NCI-H226 (cell line): ENCODE results near the gene STX4.

Experiments used
- DNase-seq: peaks from one replicate; pipeline ENCODE4 v3.0.0-alpha.2; 2015

STX4 gene

DNA sequence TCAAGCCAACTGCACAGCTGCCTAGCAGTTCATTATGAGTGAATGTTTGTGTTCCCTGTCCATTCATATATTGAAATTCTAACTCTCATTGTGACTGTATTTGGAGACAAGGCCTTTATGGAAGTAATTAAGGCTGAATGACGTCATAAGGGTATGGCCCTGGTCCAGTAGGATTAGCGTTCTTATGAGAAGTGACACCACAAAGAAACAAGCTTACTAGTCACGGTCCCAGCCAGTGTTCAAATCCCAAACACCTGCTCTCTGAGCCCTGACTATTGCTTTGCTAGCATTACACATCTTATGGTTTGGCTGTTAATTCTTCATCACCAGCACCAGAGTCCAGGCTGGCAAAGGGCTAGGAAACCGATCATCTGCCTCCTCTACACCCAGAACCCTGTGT is 38.5 kb downstream of the STX4 start:
- no peak for DNase-seq

GRCh38 chr16:31072540-31073141 is 39.3 kb downstream of the STX4 start:
- DNase-seq = no peak

GRCh38 chr16:31073142-31073969 is 40.0 kb downstream of the STX4 start:
- DNase-seq = peak; percentile 80

DNA sequence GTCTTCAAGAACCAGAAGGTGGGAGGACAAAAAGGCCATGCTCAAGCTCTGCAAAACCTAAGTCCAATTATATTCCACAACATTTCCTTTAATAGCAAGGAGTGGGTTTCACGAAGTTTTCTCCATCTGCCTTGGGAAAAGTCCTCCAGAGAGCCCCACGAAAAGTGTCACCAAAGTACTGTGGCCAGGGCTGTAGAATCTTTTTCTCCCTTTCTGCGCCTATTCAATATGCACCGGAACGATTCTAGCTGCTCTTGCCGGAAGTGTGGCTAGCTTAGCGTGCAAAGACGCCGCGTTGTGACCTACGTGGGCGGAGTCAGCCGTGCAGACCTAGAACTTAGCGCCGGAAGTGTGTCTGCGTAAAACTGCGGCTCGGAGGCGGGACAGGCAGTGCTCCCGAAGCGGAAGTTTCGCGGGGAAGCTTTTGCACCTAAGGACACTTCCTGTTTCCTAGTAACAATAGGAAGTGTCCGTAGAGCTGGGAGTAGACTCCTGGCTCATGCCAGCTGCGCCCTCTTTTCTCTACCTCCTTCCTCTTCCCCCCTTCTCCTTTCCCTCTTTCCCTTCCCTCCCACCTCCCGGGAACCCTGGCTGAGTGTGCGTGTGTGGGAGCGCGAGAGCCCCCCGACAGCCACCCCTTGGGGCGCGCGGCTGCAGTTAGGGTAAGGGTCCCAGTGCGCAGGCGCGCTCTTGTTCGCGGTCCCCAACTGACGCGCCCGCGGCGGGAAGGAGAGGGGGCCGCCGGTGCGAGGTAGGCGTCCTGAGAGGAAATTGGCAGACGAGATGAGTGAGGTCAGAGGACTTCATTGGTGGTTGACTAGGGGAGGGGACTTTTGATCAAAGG is 40.8 kb downstream of the STX4 start, which contains the start of the genes ZNF646 and ZNF668:
ZNF646 (plus strand) TSS at position 453 of the 844 bp plus-strand sequence. CDS start 1,903 bp downstream, outside the sequence.
ZNF668 (minus strand) TSS at position 271 of the 844 bp plus-strand sequence. CDS start 9,781 bp downstream, outside the sequence.
- DNase-seq = peak; percentile 99

DNA sequence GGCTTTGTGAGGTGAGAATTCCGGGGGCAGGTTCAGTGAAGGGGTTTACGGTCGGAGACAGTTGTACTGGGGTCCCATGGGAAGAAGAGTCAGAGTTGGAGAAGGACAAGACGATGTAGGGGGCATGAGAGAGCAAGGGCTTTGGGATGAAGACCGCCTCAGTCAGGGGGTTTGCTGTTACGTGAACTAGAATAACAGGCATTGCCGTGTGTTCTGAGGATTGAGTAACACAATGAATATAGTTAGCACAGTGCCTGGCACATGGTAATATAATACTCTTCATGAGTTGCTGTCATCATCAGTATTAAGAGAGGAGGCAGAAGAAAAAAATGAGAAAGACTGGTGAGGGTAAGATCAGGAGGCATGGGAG is 41.4 kb downstream of the STX4 start:
- no peak for DNase-seq

DNA sequence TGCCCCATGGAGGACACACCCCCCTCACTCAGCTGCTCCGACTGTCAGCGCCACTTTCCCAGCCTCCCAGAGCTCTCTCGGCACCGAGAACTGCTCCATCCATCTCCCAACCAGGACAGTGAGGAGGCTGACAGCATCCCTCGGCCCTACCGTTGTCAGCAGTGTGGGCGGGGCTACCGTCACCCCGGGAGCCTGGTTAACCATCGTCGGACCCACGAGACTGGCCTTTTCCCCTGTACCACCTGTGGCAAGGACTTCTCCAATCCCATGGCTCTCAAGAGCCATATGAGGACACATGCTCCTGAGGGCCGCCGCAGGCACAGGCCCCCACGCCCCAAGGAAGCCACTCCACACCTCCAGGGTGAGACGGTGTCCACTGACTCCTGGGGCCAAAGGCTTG is 43.0 kb downstream of the STX4 start:
- no peak for DNase-seq

DNA sequence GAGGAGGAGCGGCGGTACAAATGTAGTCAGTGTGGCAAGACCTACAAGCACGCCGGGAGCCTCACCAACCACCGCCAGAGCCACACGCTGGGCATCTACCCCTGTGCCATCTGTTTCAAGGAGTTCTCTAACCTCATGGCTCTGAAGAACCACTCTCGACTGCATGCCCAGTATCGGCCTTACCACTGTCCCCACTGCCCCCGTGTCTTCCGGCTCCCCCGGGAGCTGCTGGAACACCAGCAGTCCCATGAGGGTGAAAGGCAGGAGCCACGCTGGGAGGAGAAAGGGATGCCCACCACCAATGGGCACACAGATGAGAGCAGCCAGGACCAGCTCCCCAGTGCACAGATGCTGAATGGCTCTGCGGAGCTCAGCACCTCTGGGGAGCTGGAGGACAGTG is 43.7 kb downstream of the STX4 start:
- no peak for DNase-seq

DNA sequence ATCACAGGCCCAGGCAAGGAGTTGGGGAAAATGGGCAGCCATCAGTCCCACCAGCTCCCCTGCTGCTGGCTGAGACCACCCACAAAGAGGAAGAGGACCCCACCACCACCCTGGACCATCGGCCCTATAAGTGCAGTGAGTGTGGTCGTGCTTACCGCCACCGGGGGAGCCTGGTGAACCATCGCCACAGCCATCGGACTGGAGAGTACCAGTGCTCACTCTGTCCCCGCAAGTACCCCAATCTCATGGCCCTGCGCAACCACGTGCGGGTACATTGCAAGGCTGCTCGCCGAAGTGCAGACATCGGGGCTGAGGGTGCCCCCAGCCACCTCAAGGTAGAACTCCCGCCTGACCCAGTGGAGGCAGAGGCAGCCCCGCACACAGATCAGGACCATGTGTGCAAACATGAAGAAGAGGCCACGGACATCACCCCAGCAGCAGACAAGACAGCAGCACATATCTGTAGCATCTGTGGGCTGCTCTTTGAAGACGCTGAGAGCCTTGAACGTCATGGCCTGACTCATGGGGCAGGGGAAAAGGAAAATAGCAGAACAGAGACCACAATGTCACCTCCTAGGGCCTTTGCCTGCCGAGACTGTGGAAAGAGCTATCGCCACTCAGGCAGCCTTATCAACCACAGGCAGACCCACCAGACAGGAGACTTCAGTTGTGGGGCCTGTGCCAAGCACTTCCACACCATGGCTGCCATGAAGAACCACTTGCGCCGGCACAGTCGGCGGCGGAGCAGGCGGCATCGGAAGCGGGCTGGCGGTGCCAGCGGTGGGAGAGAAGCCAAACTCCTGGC is 44.4 kb downstream of the STX4 start:
- DNase-seq = no peak

DNA sequence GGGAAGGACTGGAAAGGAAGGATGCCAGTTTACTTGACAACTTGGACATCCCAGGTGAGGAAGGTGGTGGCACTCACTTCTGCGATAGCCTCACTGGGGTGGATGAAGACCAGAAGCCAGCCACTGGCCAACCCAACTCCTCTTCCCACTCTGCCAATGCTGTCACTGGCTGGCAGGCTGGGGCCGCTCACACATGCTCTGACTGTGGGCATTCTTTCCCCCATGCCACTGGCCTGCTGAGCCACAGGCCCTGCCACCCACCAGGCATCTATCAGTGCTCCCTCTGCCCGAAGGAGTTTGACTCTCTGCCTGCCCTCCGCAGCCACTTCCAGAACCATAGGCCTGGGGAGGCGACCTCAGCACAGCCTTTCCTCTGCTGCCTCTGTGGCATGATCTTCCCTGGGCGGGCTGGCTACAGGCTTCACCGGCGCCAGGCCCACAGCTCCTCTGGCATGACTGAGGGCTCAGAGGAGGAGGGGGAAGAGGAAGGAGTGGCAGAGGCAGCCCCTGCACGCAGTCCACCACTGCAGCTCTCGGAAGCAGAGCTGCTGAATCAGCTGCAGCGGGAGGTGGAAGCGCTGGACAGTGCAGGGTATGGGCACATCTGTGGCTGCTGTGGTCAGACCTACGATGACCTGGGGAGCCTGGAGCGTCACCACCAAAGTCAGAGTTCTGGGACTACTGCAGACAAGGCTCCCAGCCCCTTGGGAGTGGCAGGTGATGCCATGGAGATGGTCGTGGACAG is 45.4 kb downstream of the STX4 start:
- DNase-seq = no peak

DNA sequence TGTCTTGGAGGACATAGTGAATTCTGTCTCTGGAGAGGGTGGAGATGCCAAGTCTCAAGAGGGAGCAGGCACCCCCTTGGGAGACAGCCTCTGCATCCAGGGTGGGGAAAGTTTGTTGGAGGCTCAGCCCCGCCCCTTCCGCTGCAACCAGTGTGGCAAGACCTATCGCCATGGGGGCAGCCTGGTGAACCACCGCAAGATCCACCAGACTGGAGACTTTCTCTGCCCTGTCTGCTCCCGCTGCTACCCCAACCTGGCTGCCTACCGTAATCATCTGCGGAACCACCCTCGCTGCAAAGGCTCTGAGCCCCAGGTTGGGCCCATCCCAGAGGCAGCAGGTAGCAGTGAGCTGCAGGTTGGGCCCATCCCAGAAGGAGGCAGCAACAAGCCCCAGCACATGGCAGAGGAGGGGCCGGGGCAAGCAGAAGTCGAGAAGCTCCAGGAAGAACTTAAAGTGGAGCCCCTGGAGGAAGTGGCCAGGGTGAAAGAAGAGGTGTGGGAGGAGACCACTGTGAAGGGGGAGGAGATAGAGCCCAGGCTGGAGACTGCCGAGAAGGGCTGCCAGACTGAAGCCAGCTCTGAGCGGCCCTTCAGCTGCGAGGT is 46.1 kb downstream of the STX4 start:
- no peak for DNase-seq

DNA sequence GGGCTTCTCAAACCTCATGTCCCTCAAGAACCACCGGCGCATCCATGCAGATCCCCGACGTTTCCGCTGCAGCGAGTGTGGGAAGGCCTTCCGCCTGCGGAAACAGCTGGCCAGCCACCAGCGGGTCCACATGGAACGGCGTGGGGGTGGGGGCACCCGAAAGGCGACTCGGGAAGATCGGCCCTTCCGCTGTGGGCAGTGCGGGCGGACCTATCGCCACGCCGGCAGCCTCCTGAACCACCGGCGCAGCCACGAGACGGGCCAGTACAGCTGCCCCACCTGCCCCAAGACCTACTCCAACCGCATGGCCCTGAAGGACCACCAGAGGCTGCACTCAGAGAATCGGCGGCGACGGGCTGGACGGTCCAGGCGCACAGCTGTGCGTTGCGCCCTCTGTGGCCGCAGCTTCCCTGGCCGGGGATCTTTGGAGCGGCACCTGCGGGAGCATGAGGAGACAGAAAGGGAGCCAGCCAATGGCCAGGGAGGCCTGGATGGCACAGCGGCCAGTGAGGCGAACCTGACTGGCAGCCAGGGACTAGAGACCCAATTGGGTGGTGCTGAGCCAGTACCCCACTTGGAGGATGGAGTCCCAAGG is 46.8 kb downstream of the STX4 start:
- no peak for DNase-seq

- DNase-seq = no peak
These were observed 47.5 kb downstream of the STX4 start for GRCh38 chr16:31080756-31081419.

- DNase-seq = no peak
These were observed 48.3 kb downstream of the STX4 start for GRCh38 chr16:31081428-31082351.

DNA sequence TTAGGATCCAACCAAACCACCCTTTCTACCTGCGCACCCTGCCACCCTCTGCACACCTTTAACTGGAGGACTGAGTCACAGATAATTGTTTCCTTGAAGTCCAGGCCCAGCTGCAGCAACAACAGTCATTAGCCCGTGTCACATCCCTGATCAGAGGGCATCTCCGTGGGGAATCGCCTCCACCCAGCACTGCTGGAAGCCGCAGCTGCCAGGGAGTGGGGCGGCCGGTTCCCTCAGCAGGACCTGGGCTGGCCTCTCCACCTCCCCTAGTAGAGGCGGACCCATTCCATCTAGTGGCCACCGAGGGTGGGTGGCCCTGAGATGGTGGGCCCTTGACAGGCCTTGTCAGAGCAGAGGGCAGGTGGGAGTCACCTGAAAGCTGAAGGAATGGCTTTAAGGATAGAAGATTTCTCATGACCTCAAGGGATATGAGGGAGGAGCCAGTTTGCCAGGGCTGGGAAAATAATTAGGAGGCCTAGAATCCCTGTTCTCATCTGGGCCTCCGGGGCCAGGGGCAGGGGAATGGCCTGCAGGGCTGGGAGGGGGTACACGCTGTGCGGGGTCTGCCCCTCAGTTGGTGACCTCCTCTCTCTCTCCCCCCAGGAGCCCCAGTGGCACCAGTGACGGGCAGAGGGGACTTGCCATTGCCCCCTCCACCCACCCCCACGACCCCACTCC is 49.1 kb downstream of the STX4 start:
- DNase-seq = no peak

DNA sequence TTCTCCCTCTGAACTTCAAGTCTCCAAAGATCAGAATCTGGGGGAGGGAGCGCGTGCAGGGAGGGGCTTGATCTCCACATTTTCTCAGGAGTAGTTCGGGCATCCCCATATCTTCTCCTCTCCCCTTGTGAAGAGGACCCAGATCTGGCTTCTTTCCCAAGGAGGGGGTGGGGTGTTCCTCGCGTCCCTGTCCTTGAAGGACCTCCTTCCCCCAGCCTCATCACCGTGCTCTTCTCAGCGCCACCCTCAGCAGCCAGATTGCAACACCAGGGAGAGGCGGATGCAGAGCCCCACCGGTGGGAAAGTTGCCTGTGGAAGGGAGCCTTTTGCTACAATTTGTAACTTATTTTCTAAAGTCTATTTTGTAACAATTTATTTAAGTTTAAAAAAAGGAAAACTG is 49.7 kb downstream of the STX4 start:
- no peak for DNase-seq

GRCh38 chr16:31083556-31083955 is 50.2 kb downstream of the STX4 start:
- no peak for DNase-seq

- no peak for DNase-seq
These were observed 50.6 kb downstream of the STX4 start for GRCh38 chr16:31083981-31084380.

DNA sequence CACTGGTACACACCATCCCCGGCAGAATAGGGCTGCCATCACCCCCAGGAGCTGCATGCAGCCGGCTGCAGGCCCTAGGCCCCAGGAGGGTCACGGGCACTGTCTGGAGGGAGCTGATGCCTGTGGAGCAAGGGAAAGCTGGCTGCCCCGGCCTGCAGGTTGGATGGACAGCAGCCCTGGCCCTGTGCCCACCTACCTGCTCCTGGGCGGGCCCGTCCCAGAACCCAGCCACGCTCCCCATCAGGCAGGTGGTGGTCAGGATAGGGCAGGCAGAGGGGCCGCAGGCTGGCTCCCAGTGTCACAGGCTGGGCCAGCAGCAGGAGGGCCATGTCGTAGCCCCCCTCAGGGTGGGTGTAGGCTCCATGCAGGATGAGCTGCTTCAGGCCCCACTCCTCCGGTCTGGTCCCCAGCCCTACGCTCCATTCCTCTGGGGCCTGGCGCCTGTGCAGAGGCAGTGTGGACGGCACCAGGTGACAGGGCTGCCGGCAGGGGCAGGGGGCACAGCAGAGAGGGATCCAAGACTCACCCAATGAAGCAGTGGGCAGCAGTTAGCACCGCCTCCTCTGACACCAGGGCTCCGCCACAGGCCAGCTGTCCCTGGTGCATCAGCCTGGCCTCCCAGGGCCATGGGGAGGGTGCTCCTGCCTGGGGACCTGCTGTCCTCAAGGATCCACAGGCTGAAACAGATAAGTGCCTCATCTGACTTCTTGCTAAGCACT is 51.4 kb downstream of the STX4 start:
- DNase-seq = no peak
